ENCODE measurements around the gene ZNF778. TPM values are rescaled to one million over a fixed set of nuclear protein-coding genes. Genes with fewer than 3 reads are reported as not detected.

The ZNF778 gene
- 1 to 10 TPM; 4.0 to 5.0 (median 5.0) TPM for polyA plus RNA-seq

DNA sequence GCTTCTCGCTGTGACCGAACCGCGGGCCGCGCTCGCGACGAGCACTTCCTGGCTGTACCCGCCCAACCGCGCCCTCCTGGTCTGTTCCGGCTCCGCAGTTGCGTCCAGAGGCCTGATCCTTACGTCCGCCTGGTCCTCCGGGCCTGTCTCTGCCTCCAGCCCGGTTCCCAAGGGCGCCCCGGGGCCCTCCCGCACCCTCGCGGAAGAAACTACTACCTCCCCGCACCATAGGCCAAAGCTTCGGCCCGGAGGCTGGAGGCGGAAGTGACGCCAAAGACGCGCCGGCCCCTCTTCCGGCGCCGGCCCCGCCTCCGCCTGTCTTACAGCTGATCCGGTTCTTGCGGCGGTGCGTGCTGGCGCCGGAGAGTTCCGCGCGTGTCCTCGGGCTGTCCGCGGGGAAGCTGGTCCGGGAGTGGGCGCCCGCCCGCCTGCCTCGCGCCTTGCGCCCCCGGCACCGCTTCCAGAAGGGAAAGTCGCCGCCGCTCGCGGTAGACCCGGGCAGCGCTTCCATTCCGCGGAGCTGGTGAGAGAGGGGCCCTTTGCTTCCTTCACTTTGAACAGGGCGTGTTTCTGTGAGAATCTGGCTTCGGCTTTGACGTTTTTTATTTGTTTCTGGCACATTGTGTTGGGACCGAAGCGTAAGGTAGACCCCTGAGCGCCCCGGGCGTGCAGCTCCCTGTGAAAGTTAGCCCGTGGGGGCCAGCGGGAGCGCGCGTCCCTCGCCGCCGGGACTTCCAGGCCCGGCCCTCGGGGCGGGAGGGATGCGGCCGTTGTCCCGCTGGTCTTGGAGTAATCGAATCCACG, at the start of gene ZNF778:
Gene ZNF778 (plus strand): TSS at position 316 of the 804 bp plus-strand sequence. CDS start 3,425 bp downstream, outside the sequence.
- H3K27me3 Mint-ChIP-seq (ENCODE audit: low read depth in 3 of 3), result peaks cover 6 to 18% (median 11%) of the 10 kb centered on the region in 3 donors
- H3K27ac Mint-ChIP-seq, result peak within 1 kb of the TSS; percentile 87 to 99 (median 94)
- peaks cover 22 to 38% of the 10 kb centered on the region in 2 donors for H3K4me1 Mint-ChIP-seq
- H3K36me3 Mint-ChIP-seq, result peaks cover 7 to 14% (median 8%) of the 10 kb centered on the region in 3 donors
- no peaks in the 10 kb centered on the region for H3K9me3 Mint-ChIP-seq
- peak; percentile 87 to 89 (median 87) for DNase-seq
- peak within 1 kb of the TSS; percentile 77 to 93 (median 87) for H3K4me3 Mint-ChIP-seq

DNA sequence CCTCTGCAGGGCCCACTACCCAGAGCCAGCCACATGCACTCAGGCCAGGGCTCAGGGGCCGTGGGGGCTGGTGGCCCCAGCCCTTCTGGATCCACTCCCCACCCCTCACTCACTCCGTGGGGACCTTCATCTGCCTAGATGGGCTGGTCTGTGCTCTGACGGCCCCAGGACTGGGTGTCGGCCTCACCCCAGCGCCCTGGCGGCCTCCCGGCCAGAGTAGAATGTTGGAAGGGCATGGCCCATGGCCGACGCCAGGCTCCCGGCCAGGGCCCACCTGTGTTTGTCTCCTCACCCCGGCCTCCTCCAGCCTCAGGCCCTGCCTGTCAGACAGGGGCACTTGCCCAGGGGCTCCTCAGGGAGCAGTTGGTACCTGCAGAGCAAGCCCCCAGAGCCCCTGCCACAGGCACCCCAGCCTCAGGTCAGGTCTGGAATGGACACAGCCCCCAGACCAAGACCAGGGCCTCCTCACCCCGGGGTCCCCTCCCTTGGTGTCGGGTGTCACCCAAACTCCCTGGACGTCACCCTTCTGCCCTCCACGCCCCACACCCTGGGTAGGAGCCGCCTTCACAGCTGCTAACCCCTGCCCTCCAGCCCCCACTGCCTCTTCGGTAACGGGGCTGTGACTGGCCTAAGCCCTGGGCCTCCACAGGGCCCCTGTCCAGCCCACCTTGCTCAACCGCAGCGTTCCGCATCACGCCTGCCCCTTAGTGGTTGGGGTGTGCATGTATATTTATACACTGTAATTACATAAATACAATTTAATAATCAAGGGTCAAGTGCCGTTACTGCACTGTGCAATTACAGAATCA, 48.9 kb upstream of the ZNF778 start:
- H3K27ac Mint-ChIP-seq, result no peak overlapping the region

DNA sequence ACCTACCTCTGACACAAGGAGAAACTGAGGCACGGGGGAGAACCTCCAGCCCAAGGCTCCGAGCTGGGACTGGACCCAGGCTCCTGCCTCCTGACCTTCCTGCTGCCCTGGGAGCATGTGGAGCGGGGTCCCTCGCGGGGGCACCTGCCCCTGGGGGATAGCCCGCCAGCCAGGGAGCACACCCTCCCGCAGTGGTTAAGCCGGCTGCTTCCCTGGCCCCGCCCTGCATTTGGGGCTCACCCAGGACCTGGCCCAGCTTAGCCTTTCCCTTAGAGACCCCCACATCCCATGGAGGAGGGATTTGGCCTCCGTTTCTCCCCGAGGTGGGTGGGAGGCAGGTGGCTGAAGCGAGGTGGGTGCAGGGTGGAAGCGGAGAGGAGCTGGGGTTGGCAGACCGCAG, 47.7 kb upstream of the ZNF778 start:
- Mint-ChIP-seq H3K4me3 (no peak overlapping the region), H3K36me3 (no peaks in the 10 kb centered on the region), H3K27me3 (ENCODE audit: low read depth in 3 of 3) (peaks cover 0 to 4% (median 3%) of the 10 kb centered on the region in 3 donors), H3K4me1 (peaks cover 8 to 10% of the 10 kb centered on the region in 2 donors), H3K9me3 (no peaks in the 10 kb centered on the region), H3K27ac (no peak overlapping the region)
- DNase-seq, result no peak

More for the DNA sequence above, 48.9 kb upstream of the ZNF778 start:
- H3K9me3 Mint-ChIP-seq, result no peaks in the 10 kb centered on the region
- H3K27me3 Mint-ChIP-seq (ENCODE audit: low read depth in 3 of 3), result peaks cover 0 to 4% (median 4%) of the 10 kb centered on the region in 3 donors
- no peaks in the 10 kb centered on the region for H3K36me3 Mint-ChIP-seq
- H3K4me3 Mint-ChIP-seq, result no peak overlapping the region
- no peak for DNase-seq
- H3K4me1 Mint-ChIP-seq, result peaks cover 8 to 9% of the 10 kb centered on the region in 2 donors

DNA sequence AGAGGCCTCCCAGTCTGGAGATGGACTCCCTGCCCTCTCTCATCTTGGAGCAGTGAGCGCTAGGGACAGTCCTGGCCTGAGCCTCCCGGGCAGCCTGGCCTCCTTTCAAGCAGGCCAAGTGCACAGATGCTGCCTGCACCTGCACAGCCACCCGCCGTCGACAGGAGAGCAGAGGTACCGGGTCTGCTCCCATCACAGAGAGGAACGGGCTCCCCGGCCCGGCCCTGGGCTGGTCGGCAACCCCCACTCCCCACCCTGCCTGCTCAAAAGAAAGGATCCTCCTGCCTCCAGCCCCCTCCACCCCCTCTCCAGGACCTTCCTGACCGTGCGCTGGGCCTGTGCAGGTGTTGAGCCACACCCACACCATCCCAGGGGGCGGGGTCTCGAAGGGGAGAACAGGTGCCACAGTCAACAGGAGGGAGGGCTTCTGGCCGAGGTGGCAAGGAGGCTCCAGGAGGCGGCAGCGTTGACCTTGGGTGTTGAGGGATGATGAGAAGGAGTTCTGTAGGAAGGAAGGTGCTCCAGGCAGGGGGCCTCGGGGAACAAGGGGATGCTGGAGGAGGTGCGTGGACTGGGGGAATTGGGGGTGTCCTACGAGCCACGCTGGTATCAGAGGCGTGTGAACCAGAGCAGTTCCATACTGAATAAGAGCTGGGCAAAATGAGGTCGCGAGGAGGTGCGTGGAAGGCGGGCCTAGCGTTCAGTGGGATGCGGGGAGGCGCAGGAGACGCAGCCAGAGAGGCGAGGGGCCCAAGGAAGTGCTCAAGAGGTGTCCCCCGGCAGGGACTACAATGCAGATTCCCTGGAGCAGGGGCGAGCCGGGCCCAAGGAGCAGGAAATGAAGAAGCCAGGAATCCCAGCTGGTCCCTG, 46.9 kb upstream of the ZNF778 start:
- no peaks in the 10 kb centered on the region for H3K36me3 Mint-ChIP-seq
- DNase-seq, result no peak
- peak overlapping the region; percentile 65 to 75 (median 73) for H3K4me3 Mint-ChIP-seq
- H3K27me3 Mint-ChIP-seq (ENCODE audit: low read depth in 3 of 3), result peaks cover 0 to 4% (median 3%) of the 10 kb centered on the region in 3 donors
- peaks cover 8 to 10% of the 10 kb centered on the region in 2 donors for H3K4me1 Mint-ChIP-seq
- H3K27ac Mint-ChIP-seq, result peak overlapping the region in 3 of 6 donors; percentile 38 to 69 (median 45)
- H3K9me3 Mint-ChIP-seq, result no peaks in the 10 kb centered on the region

DNA sequence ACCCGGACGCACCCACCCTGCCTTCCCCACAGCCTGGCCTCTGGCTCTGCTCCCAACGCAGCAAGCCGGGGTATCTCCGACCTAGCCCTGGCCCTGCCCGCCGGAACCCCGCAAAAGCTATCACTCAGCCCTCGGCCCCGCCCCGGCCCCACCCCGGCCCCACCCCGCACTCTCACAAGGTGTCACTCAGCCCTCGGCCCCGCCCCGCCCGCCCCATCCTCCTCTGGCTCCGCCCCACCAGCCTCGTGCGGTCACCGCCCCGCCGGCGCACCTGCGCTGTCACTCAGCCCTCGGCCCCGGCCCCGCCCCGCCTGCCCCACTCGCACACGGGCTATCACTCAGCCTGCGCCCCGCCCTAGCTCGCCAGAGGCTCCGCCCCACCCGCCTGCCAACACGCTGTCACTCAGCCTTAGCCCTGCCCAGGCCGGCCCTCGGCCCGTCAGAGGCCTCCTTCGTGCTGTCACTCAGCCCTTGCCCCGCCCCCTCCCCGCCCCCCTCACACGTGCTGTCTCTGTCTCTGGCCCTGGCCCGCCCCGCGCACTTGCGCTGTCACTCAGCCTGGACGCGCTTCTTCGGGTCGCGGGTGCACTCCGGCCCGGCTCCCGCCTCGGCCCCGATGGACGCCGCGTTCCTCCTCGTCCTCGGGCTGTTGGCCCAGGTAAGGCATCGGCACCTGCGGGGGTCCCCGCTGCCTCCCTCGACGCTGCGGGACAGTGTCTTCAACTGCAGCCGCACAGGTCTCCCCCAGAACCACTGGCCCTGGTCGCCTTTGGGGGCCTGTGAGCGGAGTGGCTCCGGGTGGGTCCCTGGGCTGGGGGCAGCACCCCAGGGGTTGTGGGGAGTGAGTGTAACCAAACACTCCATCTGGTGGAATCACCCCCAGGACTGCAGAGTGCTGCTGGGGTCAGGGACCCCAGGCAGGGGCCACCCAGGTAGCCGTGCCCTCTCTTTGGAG, 46.0 kb upstream of the ZNF778 start, which contains the start of gene CDH15:
Gene CDH15 (plus strand): TSS at position 533 of the 955 bp plus-strand sequence. CDS start 84 bp downstream, at position 617.
- DNase-seq, result peak; percentile 73 to 80 (median 80)
- H3K36me3 Mint-ChIP-seq, result no peaks in the 10 kb centered on the region
- no peaks in the 10 kb centered on the region for H3K9me3 Mint-ChIP-seq
- peaks cover 0 to 3% (median 2%) of the 10 kb centered on the region in 3 donors for H3K27me3 Mint-ChIP-seq (ENCODE audit: low read depth in 3 of 3)
- H3K4me1 Mint-ChIP-seq, result peaks cover 8 to 10% of the 10 kb centered on the region in 2 donors
- H3K27ac Mint-ChIP-seq, result peak within 1 kb of the TSS in 3 of 6 donors; percentile 38 to 69 (median 45)
- peak within 1 kb of the TSS; percentile 65 to 75 (median 73) for H3K4me3 Mint-ChIP-seq

DNA sequence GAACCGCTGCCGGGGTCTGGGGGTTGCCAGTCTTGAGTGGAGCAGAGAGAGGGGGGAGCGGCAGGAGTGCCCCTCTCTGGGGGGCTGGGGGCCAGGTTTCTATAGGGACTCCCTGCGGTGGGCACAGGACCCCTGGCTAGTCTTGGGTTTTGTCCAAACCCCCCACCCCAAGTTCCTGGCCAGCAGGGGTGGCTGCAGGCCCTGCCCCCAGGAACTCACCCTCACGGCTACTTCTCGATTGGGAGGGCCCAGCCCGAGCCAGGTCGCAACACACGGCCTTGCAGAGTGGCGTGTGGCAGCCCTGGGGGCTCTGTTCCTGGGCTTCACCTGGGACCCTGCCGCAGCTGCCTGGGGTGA, 45.4 kb upstream of the ZNF778 start:
- Mint-ChIP-seq H3K4me3 (no peak overlapping the region), H3K4me1 (peaks cover 8 to 10% of the 10 kb centered on the region in 2 donors), H3K36me3 (no peaks in the 10 kb centered on the region), H3K27me3 (ENCODE audit: low read depth in 3 of 3) (peaks cover 0 to 3% (median 2%) of the 10 kb centered on the region in 3 donors), H3K9me3 (no peaks in the 10 kb centered on the region), H3K27ac (no peak overlapping the region)
- DNase-seq, result no peak

DNA sequence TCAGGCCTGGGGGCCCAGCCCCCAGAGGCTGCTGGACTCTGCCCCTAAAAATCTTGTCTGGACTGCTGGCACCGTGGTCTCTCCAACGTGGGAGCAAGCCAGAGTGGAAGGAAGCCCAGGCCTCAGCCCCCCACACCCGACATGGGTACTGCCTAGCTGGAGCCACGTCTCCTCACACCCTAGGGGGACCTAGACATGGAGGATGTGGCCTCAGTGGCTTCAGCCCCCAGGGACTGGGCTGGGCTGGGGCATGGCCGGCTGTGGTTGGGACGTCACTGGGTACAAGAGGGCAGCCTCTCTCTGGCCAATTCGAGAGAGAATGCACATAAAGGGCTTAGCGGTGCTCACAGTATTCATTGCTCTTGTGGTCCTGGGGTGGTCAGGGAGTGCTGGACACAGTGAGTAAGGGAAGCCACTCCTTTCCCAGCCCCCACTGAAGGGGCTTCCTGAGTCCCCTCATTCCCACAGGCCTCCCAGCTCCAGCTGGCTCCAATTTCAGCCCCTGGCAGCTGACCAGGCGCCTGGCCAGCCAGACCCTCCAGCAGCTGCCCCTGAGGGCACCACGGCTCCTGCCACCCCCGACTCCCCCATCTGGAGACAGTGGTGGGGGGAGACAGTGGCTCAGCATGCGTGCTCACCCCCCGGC, 44.9 kb upstream of the ZNF778 start:
- Mint-ChIP-seq H3K4me1 (peaks cover 8 to 10% of the 10 kb centered on the region in 2 donors), H3K27ac (no peak overlapping the region), H3K4me3 (no peak overlapping the region), H3K27me3 (ENCODE audit: low read depth in 3 of 3) (peaks cover 0 to 3% (median 2%) of the 10 kb centered on the region in 3 donors), H3K36me3 (no peaks in the 10 kb centered on the region), H3K9me3 (no peaks in the 10 kb centered on the region)
- DNase-seq, result no peak

DNA sequence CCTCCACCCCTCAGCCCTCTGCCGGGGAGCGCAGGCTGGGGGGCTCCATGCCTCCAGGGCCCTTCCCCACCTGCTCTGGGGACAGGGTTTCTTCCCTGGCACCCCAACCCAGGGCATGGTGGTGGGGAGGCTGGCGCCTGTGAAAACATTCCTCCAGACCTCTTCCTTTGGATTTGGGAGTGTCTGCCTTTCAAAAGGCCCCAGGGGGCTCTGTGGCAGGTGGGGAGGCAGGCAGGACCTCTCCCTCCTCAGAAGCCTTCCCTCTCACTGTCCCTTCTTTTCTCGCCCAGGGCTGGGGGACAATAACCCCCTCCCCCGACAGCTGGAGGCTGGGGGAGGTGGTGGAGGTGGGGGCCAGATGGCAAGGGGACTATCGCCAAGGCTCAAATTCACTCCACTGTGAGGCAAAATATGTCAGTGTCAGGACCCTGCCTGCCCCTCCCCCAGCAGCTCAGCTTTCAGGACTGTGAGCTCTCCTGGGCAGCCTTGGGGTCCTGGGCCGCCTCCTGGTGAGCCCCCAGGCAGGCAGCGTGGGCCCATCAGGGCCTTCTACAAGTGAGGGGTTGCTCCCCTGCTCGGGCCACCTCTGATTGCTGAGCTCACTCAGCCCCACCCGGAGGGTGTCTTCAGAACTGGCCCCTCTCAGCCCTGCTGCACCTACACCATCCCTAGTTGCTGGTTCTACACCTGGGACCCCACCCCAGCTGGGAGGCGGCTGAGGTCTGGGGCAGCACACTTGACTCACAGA, 44.2 kb upstream of the ZNF778 start:
- Mint-ChIP-seq H3K9me3 (no peaks in the 10 kb centered on the region), H3K4me1 (peaks cover 8 to 10% of the 10 kb centered on the region in 2 donors), H3K27me3 (ENCODE audit: low read depth in 3 of 3) (peaks cover 0 to 3% (median 0%) of the 10 kb centered on the region in 3 donors), H3K27ac (no peak overlapping the region), H3K4me3 (no peak overlapping the region), H3K36me3 (no peaks in the 10 kb centered on the region)
- DNase-seq, result no peak

DNA sequence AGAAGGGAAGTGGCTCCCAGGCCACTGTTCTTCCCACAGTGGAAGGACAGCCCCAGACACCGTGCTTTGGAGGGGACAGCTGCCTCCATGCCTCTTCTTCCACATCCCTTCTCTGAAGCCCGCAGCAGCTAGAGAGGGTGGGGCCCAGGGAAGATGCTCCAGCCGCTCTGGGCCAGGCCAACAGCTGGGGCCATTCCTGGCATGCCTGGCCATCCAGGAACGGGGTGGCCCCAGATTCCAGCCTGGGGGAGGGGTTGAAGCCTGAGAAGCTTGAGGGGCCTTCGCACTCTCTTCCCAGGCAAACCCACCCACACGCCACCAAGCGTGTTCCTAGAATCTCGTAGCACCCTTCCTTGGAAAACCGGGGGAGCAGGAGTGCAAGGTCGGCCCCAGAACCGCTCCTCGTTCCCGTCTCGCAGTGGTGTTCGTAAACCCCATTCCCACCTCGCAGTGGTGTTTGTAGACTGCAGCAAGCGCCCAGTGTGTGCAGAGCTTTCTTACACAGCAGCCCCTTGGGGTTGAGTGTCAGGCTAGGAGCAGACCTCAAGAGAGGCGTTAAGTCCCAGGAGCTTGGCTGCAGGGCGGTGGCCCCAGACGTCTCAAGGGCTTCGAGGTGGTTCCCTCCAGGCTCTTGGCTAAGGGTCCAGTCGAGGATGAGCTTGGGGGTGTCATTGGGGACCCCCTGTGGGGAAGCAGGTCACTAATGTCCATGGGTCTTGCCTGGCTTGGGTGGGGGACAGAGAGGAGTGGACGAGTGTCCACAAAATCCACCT, 43.3 kb upstream of the ZNF778 start:
- H3K27me3 Mint-ChIP-seq (ENCODE audit: low read depth in 3 of 3), result peaks cover 0 to 1% (median 0%) of the 10 kb centered on the region in 3 donors
- H3K36me3 Mint-ChIP-seq, result no peaks in the 10 kb centered on the region
- no peak overlapping the region for H3K4me3 Mint-ChIP-seq
- H3K4me1 Mint-ChIP-seq, result peaks cover 8 to 10% of the 10 kb centered on the region in 2 donors
- no peak overlapping the region for H3K27ac Mint-ChIP-seq
- H3K9me3 Mint-ChIP-seq, result no peaks in the 10 kb centered on the region
- DNase-seq, result no peak

DNA sequence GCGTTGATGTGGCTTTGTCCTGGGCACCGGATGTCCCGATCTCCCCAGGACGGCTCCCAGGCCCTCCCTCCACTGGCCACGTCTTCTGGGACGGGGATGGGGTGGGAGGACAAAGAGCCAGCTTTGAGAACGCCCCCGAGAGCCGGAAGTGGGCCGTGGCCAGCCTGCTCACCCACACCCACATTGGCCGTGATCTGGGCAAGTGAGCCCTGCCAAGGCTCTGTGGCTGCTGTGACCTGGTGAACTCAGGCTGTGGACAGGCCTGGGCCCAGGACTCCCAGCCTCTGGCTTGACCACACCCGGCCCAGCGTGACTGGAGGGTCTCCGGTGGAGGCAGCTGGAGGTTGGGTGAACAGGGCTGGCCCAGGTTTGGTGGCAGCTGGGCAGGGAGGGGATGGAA, 42.6 kb upstream of the ZNF778 start:
- Mint-ChIP-seq H3K36me3 (no peaks in the 10 kb centered on the region), H3K9me3 (no peaks in the 10 kb centered on the region), H3K27me3 (ENCODE audit: low read depth in 3 of 3) (no peaks in the 10 kb centered on the region), H3K4me1 (peaks cover 8 to 10% of the 10 kb centered on the region in 2 donors), H3K4me3 (no peak overlapping the region), H3K27ac (no peak overlapping the region)
- DNase-seq, result no peak

Measured in immature natural killer cell (primary cell).